A549 (cell line): ENCODE measurements around the gene TMEM59. TPM values are rescaled to one million over a fixed set of nuclear protein-coding genes. Genes with fewer than 3 reads are reported as not detected.

ENCODE experiments used
- ATAC-seq, 2 experiments: fragments of 200-7000 bp in 1 of 2; fragments of >200 bp in 1 of 2; cut with Nextera tagmentation in 1 of 2; cut with Tn5 transposase in 1 of 2; 3 replicates each; pipeline versions ENCODE4 v1.8.0 to v1.9.1; 2018 to 2020; ENCODE audit warnings: mild to moderate bottlenecking in 1 of 2, moderate library complexity in 1 of 2
- CTCF ChIA-PET: fragments of 300-600 bp; sonication (Branson Sonifier 250); formaldehyde crosslinking; extraction: SDS; loops from one replicate; lab custom pipeline; 2021; ENCODE audit warnings: antibody characterized with exemption, inconsistent platforms; lab: Yijun Ruan, JAX
- POLR2A ChIA-PET: fragments of 350-600 bp; formaldehyde crosslinking; extraction: SDS; loops from one replicate; lab custom pipeline; 2021; ENCODE audit warnings: antibody characterized with exemption, inconsistent platforms; lab: Yijun Ruan, JAX
- DNase-seq, 2 experiments: peaks; one replicate each; pipeline versions ENCODE4 v3.0.0 to v3.0.0-alpha.2; 2011 to 2016; ENCODE audit warnings: low read depth in 1 of 2, low spot score in 1 of 2
- FAIRE-seq: peaks from 2 replicates; lab custom pipeline; 2011; peaks lifted over from hg19 to GRCh38; lab: Jason Lieb, UNC
- H3K27ac ChIP-seq, 2 experiments: fragments of >200 bp; sonication (Bioruptor Twin); formaldehyde crosslinking; 3 replicates each; pipeline ENCODE4 v1.5.1; 2016 to 2017
- H3K4me1 ChIP-seq: fragments of >200 bp; sonication (Bioruptor Twin); formaldehyde crosslinking; 3 replicates; pipeline ENCODE4 v1.6.1; 2016
- H3K4me2 ChIP-seq: fragments of >200 bp; sonication (Bioruptor Twin); formaldehyde crosslinking; 3 replicates; pipeline ENCODE4 v1.6.1; 2016
- H3K4me3 ChIP-seq: fragments of >200 bp; sonication (Bioruptor Twin); formaldehyde crosslinking; 3 replicates; pipeline ENCODE4 v1.5.1; 2016
- H3K9me3 ChIP-seq: fragments of >200 bp; sonication (Bioruptor Twin); formaldehyde crosslinking; 3 replicates; pipeline ENCODE4 v1.6.1; 2016
- BHLHE40 ChIP-seq: IDR thresholded peaks from 2 replicates; pipeline ENCODE4 v1.6.1; 2012; ENCODE audit warnings: low read depth, low read length, inconsistent platforms
- CBX8 ChIP-seq: fragments of 200-600 bp; sonication (generic); IDR thresholded peaks from 2 replicates; pipeline ENCODE4 v1.6.1; 2016
- CEBPB ChIP-seq, 2 experiments: fragments of >200 bp in 1 of 2; sonication (Bioruptor Twin) in 1 of 2; formaldehyde crosslinking in 1 of 2; IDR thresholded peaks; 2 replicates each; pipeline ENCODE4 v1.6.1; 2012 to 2016
- CHD4 ChIP-seq: fragments of 200-600 bp; sonication (generic); IDR thresholded peaks from 2 replicates; pipeline ENCODE4 v1.6.1; 2016; ENCODE audit warnings: antibody characterized with exemption, mild to moderate bottlenecking, borderline replicate concordance
- EHF ChIP-seq: fragments of 250-450 bp; sonication (Bioruptor Pico); IDR thresholded peaks from 2 replicates; pipeline ENCODE4 v1.5.0; 2020; ENCODE audit warnings: mild to moderate bottlenecking
- ELK1 ChIP-seq: fragments of 150-350 bp; IDR thresholded peaks from 2 replicates; pipeline ENCODE4 v1.6.1; 2014; ENCODE audit warnings: low read depth, mild to moderate bottlenecking, low read length
- EP300 ChIP-seq, 2 experiments: fragments of >200 bp; sonication (Bioruptor Twin); formaldehyde crosslinking; IDR thresholded peaks; 2 replicates in 1 of 2; 3 replicates in 1 of 2; pipeline ENCODE4 v1.6.1; 2016 to 2017
- FOXS1 ChIP-seq: fragments of 250-450 bp; sonication (Bioruptor Pico); IDR thresholded peaks from 2 replicates; pipeline ENCODE4 v1.5.0; 2020; ENCODE audit warnings: mild to moderate bottlenecking, moderate library complexity
- HDAC2 ChIP-seq: fragments of 200-600 bp; sonication (generic); IDR thresholded peaks from 2 replicates; pipeline ENCODE4 v1.6.1; 2016
- HEYL ChIP-seq: fragments of 250-450 bp; sonication (Bioruptor Pico); IDR thresholded peaks from 2 replicates; pipeline ENCODE4 v1.8.0; 2021; ENCODE audit warnings: mild to moderate bottlenecking, moderate library complexity
- HOXB13 ChIP-seq: fragments of 250-450 bp; sonication (Bioruptor Pico); IDR thresholded peaks from 2 replicates; pipeline ENCODE4 v1.5.0; 2020; ENCODE audit warnings: low read depth, mild to moderate bottlenecking, moderate library complexity
- KDM5A ChIP-seq: fragments of 200-600 bp; sonication (generic); IDR thresholded peaks from 2 replicates; pipeline ENCODE4 v1.6.1; 2016; ENCODE audit warnings: antibody characterized with exemption, mild to moderate bottlenecking
- MAFK ChIP-seq: fragments of 450-650 bp; IDR thresholded peaks from 2 replicates; pipeline ENCODE4 v1.6.1; 2014; ENCODE audit not compliant: partially characterized antibody
- NPAS2 ChIP-seq: fragments of 250-450 bp; sonication (Bioruptor Pico); IDR thresholded peaks from 2 replicates; pipeline ENCODE4 v1.8.0; 2022; ENCODE audit warnings: mild to moderate bottlenecking, moderate library complexity, borderline replicate concordance
- NR3C1 ChIP-seq: fragments of >200 bp; sonication (Bioruptor Twin); formaldehyde crosslinking; IDR thresholded peaks from 3 replicates; pipeline ENCODE4 v1.6.1; 2017
- PBX3 ChIP-seq: IDR thresholded peaks from 2 replicates; pipeline ENCODE4 v1.6.1; 2012
- POLR2A ChIP-seq: IDR thresholded peaks from 2 replicates; pipeline ENCODE4 v1.6.1; 2012; ENCODE audit warnings: mild to moderate bottlenecking, low read length
- POLR2AphosphoS2 ChIP-seq: conservative IDR thresholded peaks from 2 replicates; pipeline ENCODE4 v1.6.1; 2012; ENCODE audit warnings: low read length, improper control_type of control experiment, inconsistent platforms
- RCOR1 ChIP-seq: fragments of 150-350 bp; IDR thresholded peaks from 2 replicates; pipeline ENCODE4 v1.6.1; 2014; ENCODE audit warnings: antibody characterized with exemption, low read length, low read depth
- RNF2 ChIP-seq: fragments of 200-600 bp; sonication (generic); IDR thresholded peaks from 2 replicates; pipeline ENCODE4 v1.6.1; 2016; ENCODE audit warnings: low read depth, mild to moderate bottlenecking, antibody characterized with exemption, moderate library complexity, borderline replicate concordance
- SMC3 ChIP-seq: fragments of >200 bp; sonication (Bioruptor Twin); formaldehyde crosslinking; IDR thresholded peaks from 3 replicates; pipeline ENCODE4 v1.6.1; 2018; ENCODE audit warnings: inconsistent platforms
- SREBF2 ChIP-seq: fragments of 450-650 bp; IDR thresholded peaks from 2 replicates; pipeline ENCODE4 v1.6.1; 2014; ENCODE audit warnings: mild to moderate bottlenecking, moderate library complexity
- USF2 ChIP-seq: fragments of 450-650 bp; IDR thresholded peaks from 2 replicates; pipeline ENCODE4 v1.6.1; 2014; ENCODE audit warnings: antibody characterized with exemption
- ZSCAN20 ChIP-seq: fragments of 250-450 bp; sonication (Bioruptor Pico); IDR thresholded peaks from 2 replicates; pipeline ENCODE4 v1.8.0; 2022; ENCODE audit warnings: mild to moderate bottlenecking, moderate library complexity
- WGBS: methylation state at CpG from one replicate; pipeline ENCODE4 v1.1.6; 2017; ENCODE audit errors: missing lambda C conversion rate; 5-methylcytosine and 5-hydroxymethylcytosine counted together
- polyA plus RNA-seq, 4 experiments: library from polyadenylated mRNA; depleted of rRNA in 3 of 4; stranded (reverse); fragments of >200 nt; fragmentation: RNase III in 1 of 4; extraction: RNeasy Plus Mini Kit Qiagen cat#74134 plus additional on column Dnase treatment in 1 of 4; gene quantifications; 2 replicates in 3 of 4; 3 replicates in 1 of 4; pipeline ENCODE4 v1.2.3, GENCODE V29; 2011 to 2017
- TF ChIP-seq, protein P1 (sequence below): IDR thresholded peaks from 2 replicates; pipeline ENCODE4 v1.6.1; 2012
- TF ChIP-seq, protein P2 (sequence below): IDR thresholded peaks from 2 replicates; pipeline ENCODE4 v1.6.1; 2012; ENCODE audit warnings: low read depth, borderline replicate concordance
- TF ChIP-seq, protein P3 (sequence below): fragments of >200 bp; sonication (Bioruptor Twin); formaldehyde crosslinking; IDR thresholded peaks from 2 replicates; pipeline ENCODE4 v1.6.1; 2016

The TMEM59 gene
- polyA plus RNA-seq, 2 of the 4 experiments (the other 2 are of a cell fraction) = 114 to 225 TPM

- Histone ChIP-seq H3K4me2 (no peak overlapping the region), H3K27ac (no peak overlapping the region), H3K4me3 (no peak overlapping the region), H3K9me3 (no peaks in the 10 kb centered on the region), H3K4me1 (no peaks in the 10 kb centered on the region)
- TF ChIP-seq HEYL (CRISPR knock-in tag) (no peak), FOXS1 (CRISPR knock-in tag) (no peak), EHF (CRISPR knock-in tag) (no peak), NPAS2 (CRISPR knock-in tag) (no peak), CBX8 (no peak), KDM5A (no peak)
- FAIRE-seq (no peak), DNase-seq (no peak), ATAC-seq (no peak)
- WGBS = 86% methylated on average over 5 of the region's 5 CpGs
- ChIA-PET POLR2A (no interaction called here), CTCF (no interaction called here)
These were observed 11.3 kb upstream of the TMEM59 start for GRCh38 chr1:54064299-54064698.

GRCh38 chr1:54054438-54054749 lies 1.4 kb upstream of the TMEM59 start:
- no peak for FAIRE-seq
- POLR2A ChIA-PET = no interaction called here
- Histone ChIP-seq H3K4me1 (peaks cover 15% of the 10 kb centered on the region; the same call in 2 of the 3 replicates), H3K9me3 (no peaks in the 10 kb centered on the region), H3K4me3 (peak overlapping the region; percentile 95), H3K27ac (peak overlapping the region in 1 of 2 experiments; percentile 91; a peak in 3 of 6 replicates), H3K4me2 (peak overlapping the region; percentile 93)
- CTCF ChIA-PET = interaction anchor here (1.6 kb wide), 1 partner anchor 23 kb away, joined by 3 read pairs; no protein-coding TSS in a partner anchor
- no peak for DNase-seq
- WGBS = 66% methylated on average over 5 of the region's 5 CpGs
- TF ChIP-seq SMC3 = no peak
- TF ChIP-seq, protein P1, sequence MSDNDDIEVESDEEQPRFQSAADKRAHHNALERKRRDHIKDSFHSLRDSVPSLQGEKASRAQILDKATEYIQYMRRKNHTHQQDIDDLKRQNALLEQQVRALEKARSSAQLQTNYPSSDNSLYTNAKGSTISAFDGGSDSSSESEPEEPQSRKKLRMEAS = no peak
- TF ChIP-seq, protein P2, sequence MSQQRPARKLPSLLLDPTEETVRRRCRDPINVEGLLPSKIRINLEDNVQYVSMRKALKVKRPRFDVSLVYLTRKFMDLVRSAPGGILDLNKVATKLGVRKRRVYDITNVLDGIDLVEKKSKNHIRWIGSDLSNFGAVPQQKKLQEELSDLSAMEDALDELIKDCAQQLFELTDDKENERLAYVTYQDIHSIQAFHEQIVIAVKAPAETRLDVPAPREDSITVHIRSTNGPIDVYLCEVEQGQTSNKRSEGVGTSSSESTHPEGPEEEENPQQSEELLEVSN = no peak
- TF ChIP-seq POLR2A = no peak
- no peak for TF ChIP-seq POLR2AphosphoS2
- no peak for TF ChIP-seq ZSCAN20
- TF ChIP-seq KDM5A = no peak
- TF ChIP-seq CHD4 = no peak
- TF ChIP-seq NR3C1 = no peak
- no peak for ATAC-seq

DNA sequence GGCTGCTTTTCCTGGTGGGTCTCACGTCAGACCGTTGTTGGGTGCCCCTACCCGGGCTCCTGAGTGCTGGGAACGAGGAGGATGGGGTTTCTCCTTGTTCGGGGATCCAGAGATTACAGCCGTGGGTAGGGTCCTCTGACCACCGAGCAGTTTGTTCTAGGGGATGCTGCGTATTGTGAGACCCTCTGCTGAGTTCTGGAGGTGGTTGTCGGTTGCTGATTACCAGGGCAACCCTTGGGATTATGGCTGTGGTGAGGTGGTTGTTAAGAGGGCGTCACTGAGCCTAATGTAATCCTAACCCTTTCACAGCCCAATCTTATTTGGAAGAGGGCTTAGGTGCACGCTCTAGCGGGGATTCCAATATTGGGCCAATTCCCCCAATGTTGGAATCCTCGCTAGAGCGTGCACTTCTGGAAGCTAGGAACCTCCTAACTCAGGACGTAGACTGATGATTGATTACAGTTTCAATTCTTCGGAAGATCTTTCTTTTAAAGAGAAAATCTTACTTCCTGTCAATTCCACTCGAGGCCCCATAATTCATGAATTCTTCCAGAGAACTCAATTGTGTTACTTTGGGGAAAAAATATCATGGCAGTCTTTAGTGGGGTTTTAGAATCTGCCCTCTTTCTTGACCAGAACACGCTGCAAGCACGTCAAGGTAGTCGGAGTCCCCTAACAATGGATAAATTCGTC lies 887 bp upstream of the TMEM59 start:
- Histone ChIP-seq H3K9me3 (no peaks in the 10 kb centered on the region), H3K4me2 (peak overlapping the region; percentile 93), H3K27ac (peak overlapping the region; percentile 79 to 91), H3K4me1 (peaks cover 15% of the 10 kb centered on the region; the same call in 2 of the 3 replicates), H3K4me3 (peak overlapping the region; percentile 95)
- no peak for DNase-seq
- peak; percentile 8 to 18; a peak in 4 of 6 replicates for ATAC-seq
- ChIA-PET CTCF (interaction anchor here (1.1 to 1.6 kb wide), 2 partner anchors 23 to 28 kb away, joined by 3 read pairs; no protein-coding TSS in a partner anchor), POLR2A (no interaction called here)
- 39% methylated on average over 13 of the region's 21 CpGs for WGBS
- TF ChIP-seq RCOR1 (no peak), MAFK (no peak), NR3C1 (no peak), HDAC2 (no peak), CBX8 (no peak), SREBF2 (no peak), HEYL (CRISPR knock-in tag) (no peak), ELK1 (no peak), USF2 (no peak), POLR2AphosphoS2 (no peak), HOXB13 (CRISPR knock-in tag) (no peak), BHLHE40 (no peak), EP300 (IDR thresholded peaks at IDR 0.05) (no peak), PBX3 (no peak), KDM5A (no peak), RNF2 (no peak), SMC3 (no peak), FOXS1 (CRISPR knock-in tag) (no peak), CEBPB (IDR thresholded peaks at IDR 0.05) (no peak)
- TF ChIP-seq, protein P3, sequence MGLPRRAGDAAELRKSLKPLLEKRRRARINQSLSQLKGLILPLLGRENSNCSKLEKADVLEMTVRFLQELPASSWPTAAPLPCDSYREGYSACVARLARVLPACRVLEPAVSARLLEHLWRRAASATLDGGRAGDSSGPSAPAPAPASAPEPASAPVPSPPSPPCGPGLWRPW = no peak
- FAIRE-seq = no peak
